Psoas muscle (tissue), 8 donors: ENCODE results near the gene CDH4. TPM values are rescaled to one million over a fixed set of nuclear protein-coding genes. Genes with fewer than 3 reads are reported as not detected.

Experiments
- ATAC-seq, 4 donors: fragments of 200-7000 bp; cut with Tn5 transposase; one replicate each; pipeline ENCODE4 v1.9.1; 2020; ENCODE audit warnings: moderate library complexity in 3 of 4, mild to moderate bottlenecking in 2 of 4
- DNase-seq, 2 donors: peaks; one replicate each; pipeline ENCODE4 v3.0.0-alpha.2; 2020
- H3K27ac ChIP-seq: fragments of 200-600 bp; one replicate; pipeline ENCODE4 v1.8.0; 2022
- H3K27me3 ChIP-seq, 3 donors: fragments of 200-600 bp in 1 of 3; one replicate each; pipeline versions ENCODE4 v1.6.1 to v1.8.0; 2013 to 2022; ENCODE audit warnings: low read length in 2 of 3, mild to moderate bottlenecking in 2 of 3, moderate library complexity in 1 of 3; ENCODE audit not compliant: insufficient read depth in 3 of 3
- H3K36me3 ChIP-seq, 2 donors: fragments of 200-600 bp in 1 of 2; one replicate each; pipeline versions ENCODE4 v1.6.1 to v1.8.0; 2013 to 2022; ENCODE audit warnings: low read depth in 1 of 2, mild to moderate bottlenecking in 1 of 2, moderate library complexity in 1 of 2; ENCODE audit not compliant: insufficient read depth in 1 of 2
- H3K4me1 ChIP-seq: fragments of 200-600 bp; one replicate; pipeline ENCODE4 v1.8.0; 2022
- H3K4me3 ChIP-seq: fragments of 200-600 bp; one replicate; pipeline ENCODE4 v1.8.0; 2022; ENCODE audit warnings: mild to moderate bottlenecking
- H3K9me3 ChIP-seq: fragments of 200-600 bp; one replicate; pipeline ENCODE4 v1.8.0; 2022
- WGBS, 3 donors: extraction: QIAGEN DNeasy Blood & Tissue Kit; methylation state at CpG; one replicate each; pipeline versions ENCODE4 v1.1.6 to v1.1.7; 2013; 5-methylcytosine and 5-hydroxymethylcytosine counted together
- intact Hi-C, 2 donors: fragments of 100-400 bp; cut with DNase I; formaldehyde crosslinking; loops; one replicate each; pipeline versions ENCODE4 v1.11.0 to v1.14.2; 2022
- polyA plus RNA-seq, 3 donors: library from polyadenylated mRNA; stranded (reverse); fragments of 200-250 nt; gene quantifications; one replicate each; pipeline ENCODE4 v1.2.3, GENCODE V29; 2013
- total RNA-seq, 4 donors: library from RNA; stranded (reverse); fragmentation: NEBNext Ultra II Directional in 2 of 4; extraction: Animal tissue kit (Norgen Biotek cat#: 25700) in 2 of 4; gene quantifications; one replicate each; pipeline versions ENCODE4 v1.2.1 to v1.2.4, GENCODE V29; 2021 to 2023
- TF ChIP-seq, protein P1 (sequence below): fragments of 200-600 bp; IDR thresholded peaks from one replicate; pipeline ENCODE4 v1.8.0; 2022; ENCODE audit warnings: antibody characterized with exemption
- donor health status: healthy with polysubstance abuse.
- donor health status: DM: no; HTN: no; CAD: no; lungs with moderate emphysema.
- donor health status: Bipolar disorder and iron deficiency.
- donor health status: healthy.
- donor health status: DM: yes; HTN: yes; CAD: no.
- donor health status: DM: no; HTN: no; CAD: no.
- donor health status: DM: no; HTN: no; CAD: no.
- donor health status: DM: yes; HTN: yes; CAD: no.

CDH4 gene
- total and polyA plus RNA-seq, 7 donors: 0.26 to 1.0 (median 0.34) TPM

DNA sequence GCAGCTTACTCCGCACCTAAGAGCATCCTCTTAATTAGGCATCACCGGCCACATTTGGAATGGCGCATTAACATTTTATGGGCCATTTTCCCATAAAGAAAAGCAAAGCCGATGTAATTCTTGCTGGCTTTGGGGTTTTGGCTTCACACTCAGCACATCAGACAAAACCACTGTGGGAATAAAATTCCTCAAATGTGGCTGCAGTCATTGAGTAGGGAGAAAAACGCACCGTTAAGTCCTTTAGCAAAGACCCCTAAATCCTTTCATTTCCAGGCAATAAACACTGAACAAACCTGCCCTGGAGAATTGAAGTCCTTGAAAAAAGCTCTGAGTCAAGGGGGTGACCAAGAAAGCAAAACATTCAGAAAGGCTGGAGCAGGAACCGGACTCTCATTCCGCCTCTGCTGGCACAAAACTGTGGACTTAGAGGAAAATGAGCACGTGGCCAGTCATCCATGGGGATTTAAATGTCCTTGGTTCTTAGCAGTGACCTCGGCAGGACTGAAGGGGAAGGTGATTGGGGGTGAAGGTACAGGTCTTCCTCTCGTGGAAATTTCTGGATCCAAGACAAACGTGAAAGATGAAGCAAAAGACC is 102.9 kb downstream of the CDH4 start:
- ATAC-seq (no peak), DNase-seq (no peak)
- 30 to 32% (median 30%) methylated on average over 12 of the region's 12 CpGs for WGBS, 3 donors
- intact Hi-C loops: no loop called here
- Histone ChIP-seq H3K9me3 (no peaks in the 10 kb centered on the region), H3K27ac (no peak overlapping the region), H3K4me1 (no peaks in the 10 kb centered on the region), H3K27me3 (peaks cover 0 to 3% (median 0%) of the 10 kb centered on the region in 3 donors), H3K4me3 (no peak overlapping the region), H3K36me3 (no peaks in the 10 kb centered on the region)
- TF ChIP-seq, protein P1, sequence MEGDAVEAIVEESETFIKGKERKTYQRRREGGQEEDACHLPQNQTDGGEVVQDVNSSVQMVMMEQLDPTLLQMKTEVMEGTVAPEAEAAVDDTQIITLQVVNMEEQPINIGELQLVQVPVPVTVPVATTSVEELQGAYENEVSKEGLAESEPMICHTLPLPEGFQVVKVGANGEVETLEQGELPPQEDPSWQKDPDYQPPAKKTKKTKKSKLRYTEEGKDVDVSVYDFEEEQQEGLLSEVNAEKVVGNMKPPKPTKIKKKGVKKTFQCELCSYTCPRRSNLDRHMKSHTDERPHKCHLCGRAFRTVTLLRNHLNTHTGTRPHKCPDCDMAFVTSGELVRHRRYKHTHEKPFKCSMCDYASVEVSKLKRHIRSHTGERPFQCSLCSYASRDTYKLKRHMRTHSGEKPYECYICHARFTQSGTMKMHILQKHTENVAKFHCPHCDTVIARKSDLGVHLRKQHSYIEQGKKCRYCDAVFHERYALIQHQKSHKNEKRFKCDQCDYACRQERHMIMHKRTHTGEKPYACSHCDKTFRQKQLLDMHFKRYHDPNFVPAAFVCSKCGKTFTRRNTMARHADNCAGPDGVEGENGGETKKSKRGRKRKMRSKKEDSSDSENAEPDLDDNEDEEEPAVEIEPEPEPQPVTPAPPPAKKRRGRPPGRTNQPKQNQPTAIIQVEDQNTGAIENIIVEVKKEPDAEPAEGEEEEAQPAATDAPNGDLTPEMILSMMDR: no peak

DNA sequence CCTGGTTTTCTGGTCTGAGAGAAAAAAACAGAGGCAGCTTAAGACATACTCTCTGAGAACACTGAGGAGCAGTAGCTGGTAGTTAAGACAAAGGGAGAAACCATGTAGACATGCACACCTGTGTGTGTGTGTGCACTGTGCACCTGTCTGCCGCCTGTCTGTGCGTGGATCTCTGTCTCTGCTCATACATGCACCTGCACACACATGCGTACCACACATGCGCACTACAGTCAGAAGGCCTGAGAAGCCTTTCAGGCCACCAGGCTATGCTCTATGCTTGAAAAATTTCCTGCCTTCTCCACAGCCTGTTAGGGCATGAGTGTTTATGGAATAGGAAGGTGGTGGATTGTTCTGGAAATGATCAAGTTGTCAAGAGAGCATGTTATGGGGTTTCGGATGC is 103.5 kb downstream of the CDH4 start:
- Histone ChIP-seq H3K27me3 (peaks cover 0 to 3% (median 0%) of the 10 kb centered on the region in 3 donors), H3K9me3 (no peaks in the 10 kb centered on the region), H3K4me3 (no peak overlapping the region), H3K27ac (no peak overlapping the region), H3K4me1 (no peaks in the 10 kb centered on the region), H3K36me3 (no peaks in the 10 kb centered on the region)
- ATAC-seq: no peak
- DNase-seq: no peak
- TF ChIP-seq, protein P1: no peak
- WGBS, 3 donors: 87 to 97% (median 95%) methylated on average over 5 of the region's 5 CpGs
- intact Hi-C loops: no loop called here

DNA sequence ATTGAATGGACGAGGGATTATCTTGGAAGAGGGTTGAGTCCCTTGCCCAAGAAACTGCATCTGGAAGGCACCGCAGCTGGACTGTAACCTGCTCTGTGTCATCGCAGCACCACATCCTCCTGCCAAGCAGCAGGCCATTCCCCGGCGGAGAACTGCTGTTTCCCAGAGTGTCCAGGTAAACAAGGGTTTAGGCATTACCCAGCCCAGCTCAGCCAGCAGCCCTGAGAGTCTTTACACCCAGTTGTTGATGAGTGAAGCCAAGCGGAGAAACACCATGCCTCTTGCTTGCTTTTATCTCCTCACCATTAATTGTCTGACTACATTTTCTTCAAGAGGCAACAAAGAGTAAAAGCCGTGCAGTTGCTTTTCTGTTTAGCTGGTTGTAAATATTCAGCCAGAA is 104.1 kb downstream of the CDH4 start:
- 59 to 66% (median 63%) methylated on average over 7 of the region's 7 CpGs for WGBS, 3 donors
- peaks cover 0 to 3% (median 0%) of the 10 kb centered on the region in 3 donors for H3K27me3 ChIP-seq
- H3K36me3 ChIP-seq: no peaks in the 10 kb centered on the region
- intact Hi-C loops: no loop called here
- DNase-seq (no peak), ATAC-seq (no peak)
- H3K4me3 ChIP-seq: no peak overlapping the region
- H3K27ac ChIP-seq: no peak overlapping the region
- H3K4me1 ChIP-seq: no peaks in the 10 kb centered on the region
- H3K9me3 ChIP-seq: no peaks in the 10 kb centered on the region
- TF ChIP-seq, protein P1: no peak

DNA sequence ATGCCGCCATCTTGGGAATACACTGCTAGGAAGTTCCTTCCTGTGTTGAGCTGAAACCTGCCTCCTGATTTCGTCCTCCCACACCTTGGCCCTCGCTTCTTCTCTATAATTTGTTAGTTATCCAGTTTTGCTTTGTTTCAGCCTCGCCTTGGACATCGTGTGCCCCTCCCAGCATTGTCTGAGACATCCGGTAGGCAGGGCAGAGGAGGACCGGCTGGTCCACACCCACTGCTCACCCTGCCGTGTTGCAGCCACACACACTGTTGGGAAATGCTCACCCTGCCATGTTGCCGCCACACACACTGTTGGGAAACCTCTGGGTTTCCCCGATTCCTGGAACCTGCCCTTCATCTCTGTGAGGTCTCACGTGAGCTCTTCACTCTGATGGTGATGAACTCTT is 105.1 kb downstream of the CDH4 start:
- intact Hi-C loops: no loop called here
- no peak for ATAC-seq
- Histone ChIP-seq H3K36me3 (no peaks in the 10 kb centered on the region), H3K9me3 (no peaks in the 10 kb centered on the region), H3K4me3 (no peak overlapping the region), H3K27me3 (peaks cover 0 to 3% (median 0%) of the 10 kb centered on the region in 3 donors), H3K4me1 (no peaks in the 10 kb centered on the region), H3K27ac (no peak overlapping the region)
- TF ChIP-seq, protein P1: no peak
- WGBS, 3 donors: 92 to 93% (median 92%) methylated on average over 11 of the region's 11 CpGs
- DNase-seq: no peak

DNA sequence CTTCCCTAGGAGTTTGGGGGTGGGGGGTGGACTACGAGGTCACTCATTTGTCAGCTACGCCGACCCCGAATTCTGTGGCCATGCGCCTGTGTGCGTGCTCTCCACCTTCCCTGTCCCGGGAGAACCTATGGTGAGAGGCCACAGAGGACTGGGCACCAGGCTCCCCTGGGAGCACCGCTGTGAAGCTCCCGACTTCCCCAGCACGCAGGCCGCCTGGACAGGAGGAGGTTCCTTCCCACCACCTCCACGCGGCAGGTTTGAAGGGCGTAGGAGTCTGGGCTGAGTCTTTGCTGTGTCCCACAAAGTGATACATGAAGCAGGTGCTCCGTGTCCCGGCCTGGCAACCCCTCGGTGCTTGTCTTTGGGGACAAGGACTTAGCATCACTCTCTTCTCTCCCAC is 107.2 kb downstream of the CDH4 start:
- Histone ChIP-seq H3K27me3 (no peaks in the 10 kb centered on the region), H3K4me3 (no peak overlapping the region), H3K4me1 (no peaks in the 10 kb centered on the region), H3K9me3 (no peaks in the 10 kb centered on the region), H3K27ac (no peak overlapping the region), H3K36me3 (no peaks in the 10 kb centered on the region)
- ATAC-seq (no peak), DNase-seq (no peak)
- intact Hi-C loops: no loop called here
- 80 to 86% (median 84%) methylated on average over 17 of the region's 17 CpGs for WGBS, 3 donors
- TF ChIP-seq, protein P1: no peak
